ENCODE results near the gene ZNRF1. TPM values are rescaled to one million over a fixed set of nuclear protein-coding genes. Genes with fewer than 3 reads are reported as not detected.

ZNRF1 gene
- 33.4 and 42.8 TPM in 2 replicates for total RNA-seq

DNA sequence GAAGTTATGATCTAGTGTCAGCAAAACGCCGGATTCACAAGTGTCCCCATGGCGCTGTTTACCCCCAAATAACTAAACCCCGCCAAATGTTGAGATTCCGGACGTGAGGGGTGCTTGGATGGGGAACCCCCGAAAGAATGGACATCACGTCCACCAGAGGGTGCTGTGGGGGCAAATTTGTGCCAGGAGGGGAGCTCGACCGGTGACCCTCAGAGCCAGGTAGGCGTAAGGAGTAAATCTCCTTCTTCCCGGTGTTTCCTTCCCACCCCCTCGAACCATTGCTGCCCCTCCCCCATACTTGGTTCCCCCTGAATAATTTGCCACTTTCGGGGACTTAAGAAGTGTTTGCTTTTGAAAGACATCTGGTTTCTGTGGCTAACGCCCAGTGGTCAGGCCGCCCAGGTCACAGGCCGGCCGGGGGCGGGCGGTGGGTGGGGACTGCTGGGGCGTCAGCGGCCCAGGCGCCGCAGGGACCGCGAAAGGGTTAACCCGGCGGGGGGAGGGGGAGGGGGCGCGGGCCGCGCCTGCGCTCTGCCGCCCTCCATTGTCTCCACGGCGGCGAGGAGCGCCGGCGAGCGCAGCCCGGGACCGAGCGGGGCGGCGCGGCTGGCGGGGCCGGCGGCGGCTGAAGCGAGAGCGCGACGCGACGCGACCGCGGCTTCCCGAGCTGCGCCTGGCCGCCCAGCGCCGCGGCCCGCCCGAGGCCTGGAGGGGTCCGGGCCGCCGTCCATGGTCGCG, at the start of gene ZNRF1:
TSS of gene ZNRF1 (plus strand) at position 544 of the 738 bp plus-strand sequence. CDS start 648 bp downstream, outside the sequence.

DNA sequence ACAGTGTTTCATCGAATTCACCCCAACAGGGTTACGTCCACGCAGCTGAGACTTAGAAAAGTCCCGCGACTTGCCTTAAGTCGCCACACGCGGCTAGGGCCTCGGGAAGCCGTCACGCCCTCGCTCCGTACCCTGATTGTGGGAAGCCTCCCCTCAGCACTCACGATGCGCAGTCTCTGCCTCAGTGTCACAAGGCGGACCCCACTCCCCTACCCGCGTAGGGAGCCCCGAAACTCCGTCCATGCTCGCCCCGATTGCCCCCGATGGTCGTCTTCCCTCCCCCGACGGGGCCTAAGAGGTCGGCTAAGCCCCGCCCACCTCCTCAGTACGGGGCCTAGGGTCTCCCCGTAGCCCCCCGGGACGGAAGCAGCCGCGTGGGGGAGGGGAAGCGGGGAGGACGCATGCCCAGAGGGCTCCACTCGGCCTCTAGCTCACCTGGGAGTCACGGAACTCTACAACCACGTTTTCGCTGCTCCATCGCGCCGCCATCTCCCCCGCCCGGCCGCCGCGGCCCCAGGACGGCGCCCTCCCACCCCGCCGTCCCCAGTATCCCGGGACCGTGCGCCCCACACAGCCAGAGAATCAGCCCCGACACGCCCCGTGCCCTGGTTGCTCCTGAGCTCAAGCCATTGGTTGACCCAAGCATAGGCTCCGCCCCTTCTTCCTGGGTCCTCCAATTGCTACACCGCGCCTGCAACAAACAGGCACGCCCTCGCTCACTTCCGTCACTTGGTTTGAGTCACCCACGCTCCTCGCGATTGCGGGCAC, 14.1 kb upstream of the ZNRF1 start, which contains the start of gene WDR59:
TSS of gene WDR59 (minus strand) at position 595 of the 768 bp plus-strand sequence. CDS start at position 489, 106 bp downstream.

DNA sequence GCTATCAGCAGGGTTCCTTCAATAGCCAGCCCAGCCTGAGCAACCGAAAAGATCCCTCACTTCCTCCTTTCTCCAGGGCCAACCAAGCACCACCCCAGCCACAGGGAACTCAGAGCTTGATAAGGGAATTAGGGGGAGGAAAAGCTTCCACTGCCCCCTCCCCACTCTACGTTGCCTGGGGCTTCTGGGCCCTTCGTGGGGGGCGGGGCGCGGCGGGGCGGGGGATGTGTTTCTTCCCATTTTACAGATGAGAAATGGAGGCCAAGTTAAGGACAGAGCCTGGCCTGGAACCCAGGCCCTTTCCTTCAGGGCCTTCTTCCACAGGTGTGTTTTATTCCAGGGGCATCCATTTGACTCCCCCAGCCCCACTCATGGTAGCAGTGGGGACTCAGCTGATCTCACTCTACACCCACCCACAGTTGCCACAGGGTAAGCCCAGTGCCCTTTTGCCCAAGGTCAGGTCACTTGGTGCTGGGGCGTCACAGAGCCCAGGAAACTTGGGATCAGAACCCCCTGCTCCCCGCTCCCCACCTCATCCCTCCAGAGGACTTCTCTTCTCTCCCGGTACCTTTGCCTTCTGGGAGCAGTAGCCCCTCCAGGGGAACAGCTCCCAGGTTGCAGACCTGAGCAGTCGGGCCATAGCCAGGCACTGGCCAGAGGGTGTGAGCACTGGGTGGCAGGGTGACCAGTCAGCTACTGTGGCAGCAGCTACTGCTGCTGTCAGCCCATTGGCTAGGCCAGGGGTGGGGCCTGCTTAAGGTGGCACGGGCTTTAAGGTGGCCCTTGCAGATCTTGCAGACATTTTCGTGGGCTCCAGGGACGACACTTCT, 117.5 kb downstream of the ZNRF1 start, which contains the start of gene LDHD:
TSS of gene LDHD (minus strand) at position 700 of the 830 bp plus-strand sequence. CDS start at position 640, 60 bp downstream.

DNA sequence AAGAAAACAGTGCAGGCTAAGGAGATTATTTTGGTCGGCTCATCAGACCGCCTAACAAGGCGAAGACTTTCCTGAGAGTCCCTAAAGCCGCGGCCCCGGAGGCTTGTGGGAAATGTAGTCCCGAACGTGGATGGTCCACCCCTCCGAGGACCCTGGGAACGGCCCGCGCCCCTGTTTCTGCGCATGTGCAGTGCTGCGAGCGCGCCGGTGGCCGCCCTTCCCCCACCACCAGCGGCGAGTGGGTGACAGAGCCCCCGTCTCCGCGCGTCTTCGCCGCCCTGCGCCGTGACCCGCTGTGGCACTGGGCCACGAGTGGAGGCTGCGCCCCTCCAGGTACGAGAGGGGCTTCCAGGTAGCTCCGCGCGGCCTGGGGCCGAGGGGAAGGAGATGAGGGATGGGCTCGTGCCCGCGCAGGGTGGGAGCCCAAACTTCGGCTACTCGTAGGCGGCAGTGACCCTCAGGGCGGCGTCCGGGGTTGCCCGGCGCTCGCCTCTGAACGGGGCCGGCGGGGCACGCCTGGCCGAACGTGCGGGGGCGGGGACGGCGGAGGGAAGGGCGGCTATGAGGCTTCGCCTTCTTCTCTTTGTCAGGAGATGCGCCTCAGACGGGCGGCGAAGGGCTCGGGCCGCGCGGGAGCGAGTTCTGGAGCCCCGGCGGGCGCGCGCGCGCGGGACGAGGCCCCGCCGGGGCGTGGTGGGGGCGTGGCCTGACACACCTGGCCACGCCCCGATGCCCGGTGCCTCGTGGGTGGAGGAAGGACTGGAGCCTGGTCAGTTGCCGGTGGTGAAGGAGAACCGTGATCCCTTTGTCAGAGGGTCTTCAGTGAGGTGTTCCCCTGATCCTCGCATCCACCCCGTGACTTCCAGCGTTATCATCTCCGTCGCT, 149.7 kb downstream of the ZNRF1 start, which contains the start of gene ZFP1:
TSS of gene ZFP1 (plus strand) at position 214 of the 885 bp plus-strand sequence. CDS start 4,428 bp downstream, outside the sequence.

Other genes with a start within 250 kb of the ZNRF1 start
- not detected in 2 replicates for gene FA2H, start 224.2 kb upstream of the ZNRF1 start, total RNA-seq
- gene WDR59, start 13.9 kb upstream of the ZNRF1 start, total RNA-seq, result 15.8 and 20.6 TPM in 2 replicates
- gene LDHD, start 117.8 kb downstream of the ZNRF1 start, total RNA-seq, result 0.29 and 0.98 TPM in 2 replicates
- 10.8 and 13.9 TPM in 2 replicates for gene ZFP1, start 149.5 kb downstream of the ZNRF1 start, total RNA-seq
- not detected in 2 replicates for gene CTRB2, start 208.1 kb downstream of the ZNRF1 start, total RNA-seq
- not detected in 2 replicates for gene CTRB1, start 220.0 kb downstream of the ZNRF1 start, total RNA-seq

Data from vein endothelial cell (primary cell).